Measurements from ENCODE around the gene PKDCC.
"Not testable (repeated sequence)": the region's sequence is repeated elsewhere in the genome, so short reads cannot be mapped to it uniquely, and the experiment has no call there.

Gene PKDCC

GRCh38 chr2:42031281-42032223, 16.3 kb upstream of the PKDCC start:
- DNase-seq, result no peak

DNA sequence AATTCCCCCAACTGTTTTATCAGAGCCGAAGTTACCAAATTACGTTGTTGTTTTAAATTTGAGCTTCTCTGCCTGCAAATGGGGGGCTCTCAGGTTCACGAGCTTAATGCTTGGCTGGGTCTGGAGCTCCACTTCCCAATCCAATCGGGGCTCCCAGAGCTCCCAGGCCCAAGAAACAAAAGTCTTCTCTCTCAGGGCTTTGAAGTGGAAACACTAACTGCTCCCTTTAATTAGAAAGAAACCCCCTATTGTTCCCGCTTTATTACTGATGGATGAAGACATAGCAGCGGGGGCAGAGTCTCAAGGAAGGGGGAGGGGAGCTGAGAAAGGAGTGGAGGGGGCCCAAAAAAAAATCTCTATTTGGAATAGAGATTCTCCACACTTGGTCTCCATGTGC, 15.6 kb upstream of the PKDCC start:
- DNase-seq, result no peak

- no peak for DNase-seq
Observed at GRCh38 chr2:42032745-42033144, 15.1 kb upstream of the PKDCC start.

GRCh38 chr2:42034096-42034495, 13.7 kb upstream of the PKDCC start:
- not testable (repeated sequence) for DNase-seq

DNA sequence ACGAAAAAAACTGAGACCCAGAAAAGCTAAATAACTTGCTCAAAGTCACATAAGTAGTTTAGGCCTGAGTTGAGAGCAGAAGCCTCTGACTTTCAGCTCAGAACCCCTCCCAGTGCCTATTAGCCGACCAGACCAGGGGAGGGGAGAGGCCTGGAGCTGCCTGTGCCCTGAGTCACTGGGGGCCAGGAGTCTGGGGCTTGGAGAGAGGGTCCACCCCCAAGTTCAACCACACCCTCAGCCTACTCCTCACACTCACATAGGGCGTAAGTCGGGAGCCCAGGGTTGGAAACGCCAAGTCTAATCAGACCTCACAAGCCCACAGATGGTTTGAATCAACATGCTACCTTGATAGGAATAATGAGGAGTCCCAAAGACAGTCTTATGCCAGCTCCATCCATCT, 12.6 kb upstream of the PKDCC start:
- DNase-seq, result no peak

DNA sequence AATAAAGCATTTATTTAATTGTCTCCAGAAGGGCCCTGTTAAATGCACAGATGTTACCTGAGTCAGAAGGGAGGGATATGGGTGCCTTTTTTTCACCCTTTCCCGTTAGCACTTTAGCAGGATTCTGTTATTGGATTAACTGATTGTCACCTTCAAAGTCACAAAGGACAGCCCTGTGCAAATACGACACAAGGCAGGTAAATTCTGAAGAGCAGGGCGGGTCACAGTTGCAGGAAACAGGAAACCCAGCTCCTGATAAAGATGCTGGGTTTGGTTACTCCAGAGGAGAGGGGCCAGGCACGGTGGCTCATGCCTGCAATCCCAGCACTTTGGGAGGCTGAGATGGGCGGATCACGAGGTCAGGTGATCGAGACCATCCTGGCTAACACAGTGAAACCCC, 11.4 kb upstream of the PKDCC start:
- DNase-seq, result no peak

- no peak for DNase-seq
Observed at GRCh38 chr2:42036940-42037339, 10.9 kb upstream of the PKDCC start.

DNA sequence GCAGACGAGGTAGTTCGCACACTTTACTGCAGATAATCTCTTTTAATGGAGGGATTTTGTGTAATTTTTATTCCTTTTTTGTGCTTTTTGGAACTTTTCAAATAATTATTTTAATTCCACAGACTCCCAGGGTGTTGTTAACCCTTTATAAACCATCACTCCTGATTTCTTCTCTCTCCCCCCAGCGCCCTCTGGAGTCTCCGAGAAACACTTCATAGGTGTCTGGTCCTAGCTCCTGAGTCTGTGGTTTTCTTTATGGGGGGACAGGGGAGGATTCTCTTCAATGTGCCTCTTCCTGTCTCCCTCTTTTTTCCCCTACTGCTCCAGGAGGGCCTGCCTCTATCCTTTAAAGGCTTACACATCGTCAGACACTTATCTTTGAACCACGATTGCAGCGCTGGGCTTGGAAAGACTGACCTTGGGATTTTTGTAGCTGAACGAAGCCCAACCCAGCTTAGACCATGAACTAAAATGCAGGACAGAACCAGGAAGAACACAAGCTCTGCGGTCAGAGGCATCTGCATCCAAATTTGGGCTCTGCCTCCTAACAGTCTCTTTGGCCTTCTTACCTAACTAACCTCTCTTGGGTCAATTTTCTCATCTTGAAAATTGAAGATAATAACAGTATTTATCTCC, 7.1 kb upstream of the PKDCC start:
- DNase-seq, result no peak

GRCh38 chr2:42041377-42042127, 6.3 kb upstream of the PKDCC start:
- no peak for DNase-seq

DNA sequence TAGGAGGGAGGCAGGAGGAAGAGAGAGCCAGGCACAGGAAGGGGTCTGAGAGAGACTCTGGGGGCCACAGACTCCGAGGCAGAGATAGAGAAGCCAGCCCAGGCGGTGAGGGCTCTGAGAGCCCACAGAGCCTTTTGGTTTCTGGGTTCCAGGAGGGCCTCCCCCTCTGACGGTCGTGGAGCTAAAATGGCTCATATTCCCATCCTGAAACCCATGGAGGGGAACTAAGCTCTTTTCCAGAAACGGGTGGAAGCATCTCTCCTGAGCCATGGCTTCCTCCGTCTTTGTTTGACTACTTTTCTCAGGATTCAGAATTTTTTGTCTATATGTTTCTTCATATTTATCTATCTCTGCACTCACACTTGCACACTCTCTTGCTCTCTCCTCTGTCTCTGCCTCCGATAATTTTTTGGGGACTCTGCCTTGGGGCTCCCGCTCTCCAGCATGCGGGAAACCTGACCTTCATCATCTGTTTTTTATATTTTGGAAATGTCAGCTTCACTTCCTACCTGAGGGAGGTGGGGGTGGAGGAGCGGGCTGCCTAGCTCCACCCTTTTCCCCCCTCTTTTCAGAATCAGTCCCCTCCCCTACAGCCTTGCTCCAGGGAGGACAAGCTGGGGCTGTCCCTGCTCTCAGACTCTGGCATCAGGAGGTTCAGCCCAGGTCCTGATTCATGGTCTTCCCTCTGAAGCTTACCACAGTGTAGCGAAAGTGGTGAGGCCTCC, 5.0 kb upstream of the PKDCC start:
- DNase-seq, result no peak

GRCh38 chr2:42043789-42044394, 3.9 kb upstream of the PKDCC start:
- DNase-seq, result no peak

DNA sequence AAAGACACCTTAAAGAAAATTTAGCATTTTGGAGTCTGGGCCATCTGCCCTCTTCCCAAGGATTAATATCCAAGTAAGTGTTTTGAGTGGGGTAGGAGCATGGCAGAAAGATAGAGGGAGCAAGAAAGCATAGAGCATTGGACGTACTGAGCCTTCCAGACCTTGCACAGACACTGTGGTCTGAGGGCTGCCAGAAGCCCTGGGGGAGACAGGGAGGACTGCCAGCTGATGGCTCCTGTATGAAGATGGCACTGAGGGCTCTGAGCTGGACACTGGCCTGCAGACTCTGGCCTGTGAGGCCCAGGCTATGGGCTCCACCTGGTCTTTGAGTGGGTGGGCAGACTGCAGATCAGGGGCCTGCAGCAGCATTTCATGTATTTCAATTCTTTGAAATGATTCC, 2.9 kb upstream of the PKDCC start:
- DNase-seq, result no peak

DNA sequence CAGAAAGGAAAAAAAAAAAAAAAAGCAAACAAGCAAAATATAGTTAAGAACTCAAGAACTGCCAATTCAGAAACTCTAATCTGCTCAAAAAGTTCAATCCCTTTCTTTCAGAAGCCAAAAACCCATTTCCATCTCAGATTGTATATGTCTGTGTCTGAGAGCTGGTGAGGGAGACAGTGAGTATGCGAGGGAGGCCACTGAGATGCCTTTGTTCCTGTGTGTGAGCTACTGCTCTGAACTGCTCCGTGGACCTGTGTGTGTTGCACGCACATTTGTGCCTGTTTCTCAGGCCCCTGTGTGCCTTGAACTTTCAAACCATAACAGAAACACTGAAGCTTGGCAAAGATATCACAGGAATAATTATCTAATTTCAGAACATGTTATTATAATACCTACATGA, 2.5 kb upstream of the PKDCC start:
- DNase-seq, result no peak

DNA sequence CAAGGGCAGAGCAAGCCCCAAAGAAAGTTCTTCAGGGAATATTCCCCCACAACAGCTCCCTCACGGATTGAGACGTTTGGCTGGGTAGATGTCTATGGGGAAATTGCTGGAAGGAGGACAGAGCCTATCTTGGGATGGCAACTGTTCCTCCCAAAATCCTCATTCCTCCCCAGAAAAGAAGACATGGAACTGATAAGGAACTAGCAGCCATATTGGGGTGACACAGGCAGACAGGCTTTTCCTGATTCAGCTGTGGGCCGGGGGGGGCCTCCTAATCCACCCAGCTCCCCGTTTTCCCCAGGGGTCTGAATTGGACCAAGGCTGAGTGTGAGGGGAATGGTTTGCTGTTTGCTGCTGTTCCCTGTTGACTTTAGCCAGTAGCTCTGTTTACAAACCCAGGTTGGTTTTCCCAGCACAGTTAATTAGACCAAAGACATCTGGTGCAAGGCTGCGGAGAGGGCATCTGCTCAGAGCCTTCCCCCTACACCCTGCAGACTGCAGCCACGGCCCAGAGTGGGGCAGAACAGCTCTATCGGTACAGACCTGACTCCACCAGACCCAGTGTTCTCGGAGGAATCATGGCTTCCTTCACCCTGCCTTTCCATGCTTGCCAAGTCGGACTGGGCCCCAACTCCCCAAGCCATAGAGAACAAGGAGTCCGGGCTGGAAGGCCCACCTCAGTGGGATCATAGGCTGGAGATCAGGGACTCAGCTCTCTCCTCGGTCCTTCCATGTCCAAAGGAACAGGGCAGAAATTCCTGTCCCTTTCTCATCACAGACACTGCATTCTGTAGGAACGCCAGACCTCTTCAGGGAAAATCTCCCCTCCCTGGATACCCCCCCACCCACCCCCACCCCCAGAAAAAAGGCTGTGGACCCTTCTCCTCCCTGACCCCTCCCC, 1.7 kb upstream of the PKDCC start:
- DNase-seq, result no peak

GRCh38 chr2:42046819-42047487, 868 bp upstream of the PKDCC start:
- no peak for DNase-seq

DNA sequence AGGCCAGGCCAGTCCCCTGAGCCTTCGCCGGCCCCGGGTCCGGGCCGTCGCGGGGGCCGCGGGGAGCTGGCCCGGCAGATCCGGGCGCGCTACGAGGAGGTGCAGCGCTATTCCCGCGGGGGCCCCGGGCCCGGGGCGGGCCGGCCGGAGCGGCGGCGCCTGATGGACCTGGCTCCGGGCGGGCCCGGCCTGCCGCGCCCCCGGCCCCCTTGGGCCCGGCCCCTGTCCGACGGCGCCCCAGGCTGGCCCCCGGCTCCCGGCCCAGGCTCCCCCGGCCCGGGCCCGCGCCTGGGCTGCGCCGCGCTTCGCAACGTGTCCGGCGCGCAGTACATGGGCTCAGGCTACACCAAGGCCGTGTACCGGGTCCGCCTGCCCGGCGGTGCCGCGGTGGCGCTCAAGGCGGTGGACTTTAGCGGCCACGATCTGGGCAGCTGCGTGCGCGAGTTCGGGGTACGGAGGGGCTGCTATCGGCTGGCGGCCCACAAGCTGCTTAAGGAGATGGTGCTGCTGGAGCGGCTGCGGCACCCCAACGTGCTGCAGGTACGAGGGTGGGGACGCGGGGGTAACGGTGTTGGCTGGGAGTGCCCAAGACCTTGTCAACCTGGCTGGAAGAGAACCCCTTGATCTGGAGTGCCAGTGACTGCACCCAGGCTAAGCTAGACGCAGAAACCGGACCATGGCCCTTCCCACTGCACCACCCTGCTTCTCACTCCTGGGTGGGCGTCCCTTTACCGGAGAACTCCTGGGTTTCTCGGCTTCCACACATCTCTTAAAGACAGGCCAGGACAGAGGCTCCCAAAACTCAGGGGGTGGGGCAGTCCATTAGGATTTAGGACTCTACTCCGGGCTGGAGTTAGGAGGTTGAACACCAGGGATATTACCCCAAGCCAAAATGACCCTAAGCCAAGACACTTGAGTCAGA, 739 bp downstream of the PKDCC start:
- DNase-seq, result no peak

DNA sequence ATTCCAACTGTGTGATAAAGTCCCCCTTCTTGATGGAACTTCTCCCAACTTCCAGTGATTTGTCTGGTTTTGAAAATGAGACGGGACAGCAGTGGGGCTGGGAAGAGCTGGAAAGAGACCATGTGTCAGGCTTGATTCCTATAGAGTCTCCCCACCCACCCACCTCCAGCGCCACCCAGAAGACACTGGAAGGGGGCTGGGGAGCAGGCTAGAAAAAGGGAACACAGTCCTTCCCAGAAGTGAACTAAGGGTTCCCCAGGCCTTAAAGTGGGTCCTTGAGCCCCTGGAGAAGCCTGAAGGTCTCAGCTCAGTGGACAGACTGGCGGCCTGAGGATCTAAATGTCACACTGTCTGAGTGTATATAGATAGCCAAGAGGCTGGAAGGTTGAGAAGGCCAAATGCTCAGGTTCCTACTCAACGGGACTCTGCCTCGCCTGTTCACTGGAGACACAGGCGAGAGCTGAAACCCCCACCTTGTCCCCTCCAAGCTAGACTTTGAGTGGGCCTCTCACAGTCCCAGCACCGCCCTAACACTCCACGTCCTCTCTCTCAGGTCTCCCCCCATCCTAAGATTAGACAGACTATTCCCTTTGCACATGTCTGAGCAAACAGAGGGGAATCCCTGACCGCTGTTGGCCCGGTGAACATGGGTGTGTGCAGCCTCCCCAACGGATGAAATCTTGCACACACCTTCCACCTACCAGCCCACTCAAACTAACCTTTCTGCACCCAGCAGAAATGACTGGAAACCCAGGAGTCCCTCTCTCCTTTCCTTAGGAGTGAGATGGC, 1.6 kb downstream of the PKDCC start:
- no peak for DNase-seq

GRCh38 chr2:42050010-42050702, 2.3 kb downstream of the PKDCC start:
- no peak for DNase-seq

Measured in NCI-H2029 treated with DMSO at 0.1 percent for 48 hours (cell line).